HepG2 (cell line): ENCODE results near the gene CTNNBIP1. TPM values are rescaled to one million over a fixed set of nuclear protein-coding genes. Genes with fewer than 3 reads are reported as not detected.

ENCODE experiments used
- CERS6 ChIP-seq: sonication (generic); formaldehyde crosslinking; IDR thresholded peaks from 2 replicates; pipeline ENCODE4 v1.5.0; 2020; ENCODE audit warnings: missing genetic modification reagents
- DBP ChIP-seq: sonication (generic); formaldehyde crosslinking; IDR thresholded peaks from 2 replicates; pipeline ENCODE4 v1.4.0; 2020; ENCODE audit warnings: missing genetic modification reagents; ENCODE audit errors: not compliant biosample characterization
- FOXO4 ChIP-seq: sonication (generic); formaldehyde crosslinking; conservative IDR thresholded peaks from 2 replicates; pipeline ENCODE4 v1.8.1; 2023; ENCODE audit warnings: missing genetic modification reagents
- KLF12 ChIP-seq: sonication (generic); formaldehyde crosslinking; IDR thresholded peaks from 2 replicates; pipeline ENCODE4 v1.4.0; 2020; ENCODE audit warnings: missing genetic modification reagents, borderline replicate concordance
- NR0B2 ChIP-seq: sonication (generic); formaldehyde crosslinking; IDR thresholded peaks from 2 replicates; pipeline ENCODE4 v1.4.0; 2020; ENCODE audit warnings: mild to moderate bottlenecking, missing genetic modification reagents
- PLRG1 ChIP-seq: fragments of 450-650 bp; conservative IDR thresholded peaks from 2 replicates; pipeline ENCODE4 v1.6.1; 2016
- SIX4 ChIP-seq: sonication (generic); formaldehyde crosslinking; IDR thresholded peaks from 2 replicates; pipeline ENCODE4 v1.4.0; 2020; ENCODE audit warnings: missing genetic modification reagents
- SUZ12 ChIP-seq: fragments of 150-350 bp; IDR thresholded peaks from 2 replicates; pipeline ENCODE4 v1.6.1; 2014; ENCODE audit warnings: low read depth, low read length
- SYNCRIP ChIP-seq: fragments of 200-400 bp; formaldehyde crosslinking; IDR thresholded peaks from 2 replicates; pipeline ENCODE4 v1.6.1; 2018; ENCODE audit warnings: mild to moderate bottlenecking, low read depth, low read length; ENCODE audit not compliant: insufficient read depth
- TRIM24 ChIP-seq: sonication (generic); formaldehyde crosslinking; IDR thresholded peaks from 2 replicates; pipeline ENCODE4 v1.8.0; 2022; ENCODE audit warnings: mild to moderate bottlenecking, missing genetic modification reagents
- ZNF101 ChIP-seq: sonication (generic); formaldehyde crosslinking; IDR thresholded peaks from 2 replicates; pipeline ENCODE4 v1.4.0; 2020; ENCODE audit warnings: mild to moderate bottlenecking, low read depth, missing genetic modification reagents, borderline replicate concordance
- ZNF329 ChIP-seq: sonication (generic); formaldehyde crosslinking; IDR thresholded peaks from 2 replicates; pipeline ENCODE4 v1.9.0; 2021; ENCODE audit warnings: low read depth, mild to moderate bottlenecking, missing genetic modification reagents
- polyA plus RNA-seq, 8 experiments: library from polyadenylated mRNA; depleted of rRNA in 3 of 8; stranded (reverse) in 7 of 8; unstranded in 1 of 8; fragments of >200 nt; fragmentation: Illumina TruSeq in 4 of 8; extraction: Trizol in 4 of 8; gene quantifications; 2 replicates each; pipeline versions ENCODE4 v1.2.1 to v1.2.3, GENCODE V29; 2011 to 2016; ENCODE audit warnings: low read depth in 4 of 8, missing spikeins in 1 of 8, mixed read lengths in 1 of 8; ENCODE audit not compliant: insufficient read depth in 1 of 8
- total RNA-seq, 5 experiments: library from RNA; depleted of rRNA; stranded (reverse); fragments of >200 nt; fragmentation: Illumina TruSeq; extraction: Trizol; gene quantifications; 2 replicates each; pipeline ENCODE4 v1.2.3, GENCODE V29; 2016; ENCODE audit warnings: low read depth in 1 of 5
- TF ChIP-seq, protein P1 (sequence below): sonication (generic); formaldehyde crosslinking; IDR thresholded peaks from 2 replicates; pipeline ENCODE4 v1.4.0; 2020; ENCODE audit warnings: missing genetic modification reagents
- TF ChIP-seq, protein P2 (sequence below): fragments of 450-650 bp; IDR thresholded peaks from 2 replicates; pipeline ENCODE4 v1.6.1; 2017; ENCODE audit warnings: mild to moderate bottlenecking

The CTNNBIP1 gene
- total and polyA plus RNA-seq, 2 of the 13 experiments (the other 11 are each of a cell fraction or from before 2014, with no cell fraction given): 71.7 to 83.0 TPM

DNA sequence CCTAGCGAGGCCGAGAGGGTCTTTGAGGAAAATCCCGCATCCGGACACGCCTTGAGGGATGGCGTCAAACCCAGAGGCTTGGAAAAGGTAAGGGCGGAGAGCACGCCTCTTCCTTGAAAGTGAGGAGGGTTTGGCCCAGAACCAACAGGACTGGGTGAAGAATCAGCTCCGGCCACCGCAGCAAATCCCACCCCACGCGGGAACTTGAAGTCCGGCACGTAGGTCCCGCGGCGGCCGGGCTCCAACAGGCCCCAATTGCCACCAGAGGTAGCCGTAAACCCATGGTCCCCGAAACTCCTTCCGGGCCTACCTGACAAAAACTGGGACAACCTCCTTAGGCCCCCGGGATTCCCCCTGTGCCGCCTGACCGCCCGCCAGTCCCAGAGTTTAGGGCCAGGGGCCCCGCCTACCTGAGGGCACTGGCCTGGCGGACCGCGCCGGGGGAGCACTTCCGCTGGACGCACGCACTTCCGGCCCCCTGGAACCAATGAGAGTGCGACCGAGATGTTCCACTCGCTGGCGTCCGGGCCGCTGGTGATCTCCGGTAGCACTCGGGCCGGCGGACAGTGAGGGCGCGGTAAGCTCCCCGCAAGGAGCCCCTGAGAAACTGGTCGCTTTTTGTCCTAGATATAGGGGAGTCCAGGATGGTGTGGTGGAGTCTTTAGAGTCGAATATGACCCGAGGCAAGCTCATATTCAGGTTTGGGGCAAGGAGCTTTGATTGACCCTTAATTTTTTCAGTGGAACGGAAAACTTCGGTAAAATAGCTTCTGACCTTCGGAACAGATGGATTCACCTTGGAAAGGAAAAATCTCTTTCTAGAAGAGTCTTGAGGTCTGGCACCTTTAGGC, 33.1 kb upstream of the CTNNBIP1 start, which contains the start of the genes LZIC and NMNAT1 (continued):
- TF ChIP-seq FOXO4 (no peak), DBP (peak; percentile 46), ZNF329 (CRISPR knock-in tag) (no peak), NR0B2 (CRISPR knock-in tag) (0 out of 2 replicates have a peak, but pooled peaks have one; percentile 37), CERS6 (no peak), SIX4 (no peak), SYNCRIP (no peak), SUZ12 (no peak), TRIM24 (CRISPR knock-in tag) (no peak), ZNF101 (CRISPR knock-in tag) (no peak), KLF12 (CRISPR knock-in tag) (peak; percentile 96), PLRG1 (no peak)
- TF ChIP-seq, protein P1, sequence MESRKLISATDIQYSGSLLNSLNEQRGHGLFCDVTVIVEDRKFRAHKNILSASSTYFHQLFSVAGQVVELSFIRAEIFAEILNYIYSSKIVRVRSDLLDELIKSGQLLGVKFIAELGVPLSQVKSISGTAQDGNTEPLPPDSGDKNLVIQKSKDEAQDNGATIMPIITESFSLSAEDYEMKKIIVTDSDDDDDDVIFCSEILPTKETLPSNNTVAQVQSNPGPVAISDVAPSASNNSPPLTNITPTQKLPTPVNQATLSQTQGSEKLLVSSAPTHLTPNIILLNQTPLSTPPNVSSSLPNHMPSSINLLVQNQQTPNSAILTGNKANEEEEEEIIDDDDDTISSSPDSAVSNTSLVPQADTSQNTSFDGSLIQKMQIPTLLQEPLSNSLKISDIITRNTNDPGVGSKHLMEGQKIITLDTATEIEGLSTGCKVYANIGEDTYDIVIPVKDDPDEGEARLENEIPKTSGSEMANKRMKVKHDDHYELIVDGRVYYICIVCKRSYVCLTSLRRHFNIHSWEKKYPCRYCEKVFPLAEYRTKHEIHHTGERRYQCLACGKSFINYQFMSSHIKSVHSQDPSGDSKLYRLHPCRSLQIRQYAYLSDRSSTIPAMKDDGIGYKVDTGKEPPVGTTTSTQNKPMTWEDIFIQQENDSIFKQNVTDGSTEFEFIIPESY (CRISPR knock-in tag): peak; percentile 47; the same call in 1 of the 2 replicates
- TF ChIP-seq, protein P2, sequence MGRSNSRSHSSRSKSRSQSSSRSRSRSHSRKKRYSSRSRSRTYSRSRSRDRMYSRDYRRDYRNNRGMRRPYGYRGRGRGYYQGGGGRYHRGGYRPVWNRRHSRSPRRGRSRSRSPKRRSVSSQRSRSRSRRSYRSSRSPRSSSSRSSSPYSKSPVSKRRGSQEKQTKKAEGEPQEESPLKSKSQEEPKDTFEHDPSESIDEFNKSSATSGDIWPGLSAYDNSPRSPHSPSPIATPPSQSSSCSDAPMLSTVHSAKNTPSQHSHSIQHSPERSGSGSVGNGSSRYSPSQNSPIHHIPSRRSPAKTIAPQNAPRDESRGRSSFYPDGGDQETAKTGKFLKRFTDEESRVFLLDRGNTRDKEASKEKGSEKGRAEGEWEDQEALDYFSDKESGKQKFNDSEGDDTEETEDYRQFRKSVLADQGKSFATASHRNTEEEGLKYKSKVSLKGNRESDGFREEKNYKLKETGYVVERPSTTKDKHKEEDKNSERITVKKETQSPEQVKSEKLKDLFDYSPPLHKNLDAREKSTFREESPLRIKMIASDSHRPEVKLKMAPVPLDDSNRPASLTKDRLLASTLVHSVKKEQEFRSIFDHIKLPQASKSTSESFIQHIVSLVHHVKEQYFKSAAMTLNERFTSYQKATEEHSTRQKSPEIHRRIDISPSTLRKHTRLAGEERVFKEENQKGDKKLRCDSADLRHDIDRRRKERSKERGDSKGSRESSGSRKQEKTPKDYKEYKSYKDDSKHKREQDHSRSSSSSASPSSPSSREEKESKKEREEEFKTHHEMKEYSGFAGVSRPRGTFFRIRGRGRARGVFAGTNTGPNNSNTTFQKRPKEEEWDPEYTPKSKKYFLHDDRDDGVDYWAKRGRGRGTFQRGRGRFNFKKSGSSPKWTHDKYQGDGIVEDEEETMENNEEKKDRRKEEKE: no peak
